GM21619 (cell line): ENCODE results near the gene CDCA8.

ENCODE experiments used
- ATAC-seq: cut with Tn5 transposase; IDR thresholded peaks from one replicate; pipeline ENCODE4 v1.9.1; 2021; ENCODE audit not compliant: unreplicated experiment

Gene CDCA8

GRCh38 chr1:37692078-37692833 is at the start of gene CDCA8:
CDCA8 (plus strand) TSS chr1:37692516; CDS start chr1:37692691, 175 bp downstream.
- peak; percentile 74 for ATAC-seq

GRCh38 chr1:37647281-37647680 is 45.0 kb upstream of the CDCA8 start:
- no peak for ATAC-seq

- ATAC-seq: no peak
Measured at GRCh38 chr1:37650173-37650572, 42.1 kb upstream of the CDCA8 start.

- ATAC-seq: no peak
Measured at GRCh38 chr1:37650721-37651120, 41.6 kb upstream of the CDCA8 start.

- ATAC-seq: no peak
Measured at GRCh38 chr1:37651803-37652202, 40.5 kb upstream of the CDCA8 start.

- ATAC-seq: no peak
Measured at GRCh38 chr1:37652976-37653375, 39.3 kb upstream of the CDCA8 start.

- no peak for ATAC-seq
Measured at GRCh38 chr1:37653906-37654305, 38.4 kb upstream of the CDCA8 start.

- ATAC-seq: no peak
Measured at GRCh38 chr1:37655274-37655673, 37.0 kb upstream of the CDCA8 start.

- ATAC-seq: no peak
Measured at GRCh38 chr1:37656026-37656425, 36.3 kb upstream of the CDCA8 start.

- ATAC-seq: no peak
Measured at GRCh38 chr1:37656881-37657280, 35.4 kb upstream of the CDCA8 start.

- ATAC-seq: no peak
Measured at GRCh38 chr1:37657620-37658412, 34.5 kb upstream of the CDCA8 start.

- ATAC-seq: no peak
Measured at GRCh38 chr1:37658486-37658885, 33.8 kb upstream of the CDCA8 start.

- ATAC-seq: no peak
Measured at GRCh38 chr1:37660664-37661063, 31.7 kb upstream of the CDCA8 start.

GRCh38 chr1:37661401-37661800 is 30.9 kb upstream of the CDCA8 start:
- ATAC-seq: no peak

GRCh38 chr1:37662031-37662755 is 30.1 kb upstream of the CDCA8 start:
- no peak for ATAC-seq

GRCh38 chr1:37663426-37664000 is 28.8 kb upstream of the CDCA8 start:
- no peak for ATAC-seq

GRCh38 chr1:37666241-37666867 is 26.0 kb upstream of the CDCA8 start:
- ATAC-seq: no peak

GRCh38 chr1:37667023-37667671 is 25.2 kb upstream of the CDCA8 start:
- ATAC-seq: no peak

- ATAC-seq: no peak
Measured at GRCh38 chr1:37670133-37670532, 22.2 kb upstream of the CDCA8 start.

- no peak for ATAC-seq
Measured at GRCh38 chr1:37671261-37671660, 21.1 kb upstream of the CDCA8 start.
